DMS53 treated with DMSO at 0.1 percent for 48 hours (cell line): Measurements from ENCODE around the gene SLC2A6.

Experiments used
- DNase-seq: peaks from one replicate; lab custom pipeline; 2025; ENCODE audit not compliant: unreplicated experiment; lab: John Stamatoyannopoulos, UW

Gene SLC2A6

DNA sequence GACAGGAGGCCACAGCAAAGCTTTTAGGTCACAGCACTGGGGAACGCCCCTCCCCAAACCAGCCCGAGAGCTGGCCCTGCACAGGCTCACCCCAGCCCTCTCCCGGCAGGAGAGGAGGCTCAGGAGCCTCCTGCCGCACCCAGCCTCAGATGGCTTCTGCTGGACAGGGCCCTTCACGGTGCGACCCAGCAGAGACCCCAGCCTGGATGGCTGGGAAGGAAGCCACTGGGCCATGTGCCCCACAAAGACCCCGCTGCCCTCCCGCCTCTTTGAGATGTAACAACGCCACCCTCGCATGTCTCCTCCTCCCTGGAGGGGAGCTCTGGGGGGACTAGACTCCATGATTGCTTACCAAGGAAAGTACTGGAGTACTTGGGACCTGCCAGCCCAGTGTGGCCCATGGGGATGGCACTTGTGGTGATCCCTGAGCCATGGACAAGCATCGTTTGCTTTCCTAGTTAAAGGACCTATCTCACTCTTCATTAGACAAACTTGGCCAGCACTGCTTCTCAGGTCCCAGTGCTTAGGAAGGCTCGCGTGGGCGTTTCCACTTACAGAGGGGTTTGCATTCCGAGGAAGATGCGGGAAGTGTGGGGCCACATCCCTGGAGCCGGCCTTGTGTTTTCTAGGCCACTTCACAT lies 36.8 kb upstream of the SLC2A6 start:
- DNase-seq = no peak

DNA sequence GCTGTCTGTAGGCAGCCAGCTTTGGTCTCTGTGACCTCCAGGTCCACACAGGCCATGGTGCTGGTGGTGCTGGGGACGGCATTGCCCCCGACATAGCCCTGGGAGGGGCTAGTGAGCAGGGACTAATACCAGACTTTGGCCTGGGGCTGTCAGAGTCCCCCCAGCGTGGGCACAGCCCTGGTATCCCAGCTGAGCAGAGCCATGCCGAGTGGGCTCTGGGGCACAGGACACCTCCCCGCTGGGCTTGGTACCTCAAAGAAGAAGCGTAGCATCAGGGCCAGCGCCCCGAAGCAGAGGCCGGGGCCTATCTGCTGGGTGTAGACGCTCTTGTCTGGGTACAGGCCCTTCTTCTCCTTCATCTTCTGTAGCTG lies 36.3 kb upstream of the SLC2A6 start:
- DNase-seq = no peak

DNA sequence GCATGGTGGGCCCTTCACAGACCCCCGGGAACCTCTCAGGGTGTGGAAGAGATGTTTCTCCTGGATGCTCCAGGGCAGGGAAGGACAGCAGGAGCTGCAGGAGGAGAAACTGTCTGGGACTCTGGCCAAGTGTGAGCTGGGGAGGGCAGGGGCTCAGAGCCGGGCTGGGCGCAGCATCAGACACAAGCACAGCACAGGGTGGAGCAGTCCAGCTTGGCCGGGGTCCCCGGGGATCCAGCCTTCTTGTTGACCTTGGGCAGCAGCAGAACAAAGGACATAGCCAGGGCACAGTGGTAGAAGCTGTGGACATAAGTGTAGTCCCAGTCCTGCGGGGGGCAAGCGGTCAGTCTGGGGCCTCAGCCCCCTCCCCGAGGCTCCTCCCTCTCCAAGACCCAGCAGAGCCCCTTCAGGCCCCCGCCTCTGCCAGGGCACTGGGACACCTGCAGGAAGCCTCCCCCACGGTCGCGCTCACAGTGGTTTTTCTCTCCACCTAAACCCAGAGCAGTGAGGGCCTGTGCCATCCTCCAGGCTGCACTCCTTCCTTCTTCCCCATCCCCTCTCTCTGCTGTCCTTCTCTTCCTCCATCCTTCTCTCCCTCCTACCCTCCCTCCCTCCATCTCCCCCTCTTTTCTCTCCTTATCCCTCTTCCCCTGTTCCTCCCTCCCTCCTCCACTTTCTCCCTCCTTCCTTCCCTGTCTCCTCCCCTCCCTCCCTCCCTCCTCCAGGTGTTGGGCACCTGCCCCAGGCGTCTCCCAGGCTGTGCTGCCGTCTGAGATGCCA lies 35.8 kb upstream of the SLC2A6 start:
- no peak for DNase-seq

DNA sequence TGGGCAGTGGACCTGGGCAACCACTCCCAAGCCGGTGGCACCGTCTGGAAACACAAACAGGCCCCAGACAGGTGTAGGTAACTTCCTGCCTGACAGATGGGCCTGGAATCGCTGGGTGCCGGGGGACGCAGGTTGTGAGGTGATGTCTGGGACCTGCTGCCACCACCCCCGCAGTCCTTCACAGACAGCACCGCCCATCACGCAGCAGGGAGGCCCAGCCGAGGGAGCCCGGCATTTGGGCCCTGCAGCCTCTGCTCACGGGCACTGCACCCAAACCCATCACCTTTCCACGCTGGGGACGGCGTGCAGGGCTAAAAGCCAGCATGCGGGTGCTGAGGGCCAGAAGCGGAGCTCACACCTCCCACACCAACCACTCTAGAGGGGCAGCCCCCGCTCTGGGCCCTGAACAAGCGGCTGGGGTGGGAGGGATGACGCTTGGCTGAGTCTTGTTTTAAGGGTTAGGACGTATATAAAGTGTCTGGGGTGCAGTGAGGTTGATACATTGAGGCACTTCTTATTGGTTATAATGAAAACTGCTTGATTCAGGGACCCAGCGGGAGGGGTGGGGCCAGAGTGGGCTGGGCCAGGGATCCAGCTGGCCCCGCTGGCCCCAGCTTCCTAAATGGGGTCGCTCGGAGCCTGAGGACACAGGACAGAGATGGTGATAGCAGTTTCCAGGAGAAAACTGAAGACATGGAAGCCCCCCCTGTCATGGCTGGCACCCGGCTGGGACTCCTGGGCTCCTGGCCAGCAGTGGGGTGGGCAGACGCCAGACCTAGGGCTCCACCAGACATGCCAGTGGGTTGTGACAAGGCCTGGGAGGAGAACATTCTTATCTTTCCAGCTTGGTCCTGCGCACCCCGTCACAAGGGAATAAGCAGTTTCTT lies 34.6 kb upstream of the SLC2A6 start:
- DNase-seq = peak; percentile 41

DNA sequence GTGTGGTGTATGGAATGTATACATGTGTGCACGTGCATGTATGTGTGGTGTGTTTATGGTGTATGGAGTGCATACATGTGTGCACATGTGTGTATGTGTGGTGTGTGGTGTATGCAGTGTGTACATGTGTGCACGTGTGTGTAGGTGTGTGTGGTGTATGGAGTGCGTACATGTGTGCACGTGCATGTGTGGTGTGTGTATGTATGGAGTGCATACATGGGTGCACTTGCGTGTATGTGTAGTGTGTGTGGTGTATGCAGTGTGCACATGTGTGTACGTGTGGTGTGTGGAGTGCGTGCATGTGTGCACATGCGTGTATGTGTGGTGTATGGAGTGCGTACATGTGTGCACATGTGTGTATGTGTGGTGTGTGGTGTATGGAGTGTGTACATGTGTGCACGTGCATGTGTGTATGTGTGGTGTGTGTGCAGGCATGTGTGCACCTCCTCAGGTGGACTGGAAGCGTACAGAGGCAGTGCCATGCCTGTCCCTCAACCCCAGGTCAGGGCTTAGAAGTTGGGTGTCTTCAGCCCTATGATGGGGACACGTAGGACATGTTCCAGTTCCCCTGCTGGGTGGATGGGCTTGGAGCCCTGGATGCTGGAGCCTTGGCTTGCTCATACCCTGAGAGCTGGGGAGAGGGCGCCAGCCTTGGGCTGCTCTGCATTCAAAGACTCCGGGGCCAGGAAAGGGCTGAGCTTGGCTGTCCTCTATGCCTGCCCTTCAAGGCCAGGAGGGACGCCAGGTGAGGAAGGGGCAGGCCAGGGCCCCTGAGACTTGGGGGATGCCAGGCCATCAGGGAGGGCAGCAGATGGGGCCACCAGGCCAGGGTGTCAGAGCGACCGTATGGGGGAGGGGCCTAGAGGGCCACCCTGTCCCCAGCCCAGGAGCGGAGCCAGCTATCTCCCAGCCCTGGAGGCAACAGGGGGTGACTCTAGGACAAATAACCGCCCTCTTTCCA lies 33.6 kb upstream of the SLC2A6 start:
- DNase-seq = no peak

DNA sequence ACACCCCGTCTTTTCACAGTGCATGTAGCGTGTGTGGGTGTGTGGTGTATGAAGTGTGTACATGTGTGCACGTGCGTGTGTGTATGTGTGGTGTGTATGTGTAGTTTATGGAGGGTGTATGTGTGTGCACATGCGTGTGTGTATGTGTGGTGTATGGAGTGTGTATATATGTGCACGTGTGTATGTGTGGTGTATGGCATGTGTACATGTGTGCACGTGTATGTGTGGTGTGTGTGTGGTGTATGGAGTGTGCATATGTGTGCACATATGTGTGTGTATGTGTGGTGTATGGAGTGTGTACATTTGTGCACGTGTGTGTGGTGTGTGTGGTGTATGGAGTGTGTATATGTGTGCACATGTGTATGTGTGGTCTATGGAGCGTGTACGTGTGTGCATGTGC lies 32.7 kb upstream of the SLC2A6 start:
- no peak for DNase-seq

DNA sequence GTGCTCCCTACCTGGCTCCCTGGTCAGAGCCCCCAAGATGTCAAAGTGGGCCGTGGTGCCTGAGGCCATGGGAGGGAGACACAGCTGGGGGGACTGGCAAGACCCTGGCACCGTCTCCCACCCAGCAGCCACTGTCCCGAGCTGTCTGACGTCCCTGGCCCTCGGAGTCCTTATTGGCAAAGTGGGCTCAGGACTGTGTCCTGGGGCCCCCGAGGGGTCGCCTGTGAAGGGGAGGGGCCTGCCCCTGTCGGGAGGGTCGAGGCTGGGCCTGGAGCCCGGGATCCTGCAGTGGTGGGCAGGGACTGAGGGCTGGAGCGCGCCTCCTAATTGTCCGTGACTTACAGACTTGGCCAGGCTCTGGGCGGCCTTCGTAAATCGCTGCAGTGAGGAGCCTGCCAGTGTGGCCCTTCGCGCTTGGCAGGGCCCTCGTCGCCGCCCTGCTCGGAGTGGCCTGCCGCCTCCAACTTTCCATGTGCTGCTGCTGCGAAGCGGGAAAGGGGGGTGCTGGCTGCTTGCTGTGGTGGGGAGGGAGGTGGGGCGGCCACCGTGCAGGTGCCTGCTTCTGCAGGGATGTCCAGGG lies 32.1 kb upstream of the SLC2A6 start:
- DNase-seq = no peak

DNA sequence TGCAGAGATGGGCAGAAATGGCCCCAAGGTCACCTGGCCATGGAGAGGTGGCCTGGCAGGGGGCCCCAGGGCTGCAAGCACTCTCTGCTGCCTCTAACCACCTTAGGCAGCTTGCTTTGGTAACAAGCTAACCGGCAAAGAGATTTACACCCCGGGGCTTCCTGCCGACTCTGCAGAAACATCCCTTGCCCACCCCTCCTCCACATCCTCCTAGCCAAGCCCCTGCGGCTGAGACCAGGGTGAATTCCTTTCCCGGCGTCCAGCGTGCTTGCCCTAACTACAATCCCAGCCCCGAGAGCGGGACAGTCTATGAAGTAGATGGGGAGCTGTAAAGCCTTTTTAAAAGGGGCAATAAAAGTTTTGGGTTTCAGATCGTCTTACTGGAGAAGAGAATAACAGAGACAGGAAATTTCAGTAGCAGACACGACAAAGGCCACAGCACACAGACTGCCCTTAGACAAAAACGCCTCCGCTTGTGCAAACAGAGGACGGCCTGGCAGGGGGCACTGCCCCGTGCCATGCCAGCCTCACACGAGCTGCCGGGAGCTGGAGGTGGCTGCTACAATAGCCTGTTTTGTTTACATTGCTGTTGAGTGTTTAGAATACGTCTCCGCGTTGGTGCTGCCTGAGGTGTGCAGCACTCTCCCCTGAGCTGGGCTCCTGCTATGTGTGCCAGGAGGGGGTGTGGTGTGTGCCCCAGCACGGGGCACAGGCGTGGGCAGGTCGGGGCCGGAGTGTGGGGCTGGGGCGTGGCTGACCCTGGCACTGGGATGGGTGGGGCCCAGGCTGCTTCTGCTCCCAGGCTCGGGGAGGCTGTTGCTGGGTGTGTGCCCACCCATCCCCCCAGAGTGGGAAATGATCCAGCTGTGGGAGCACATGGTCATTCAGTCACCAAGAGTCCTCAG lies 30.5 kb upstream of the SLC2A6 start:
- peak; percentile 89 for DNase-seq

DNA sequence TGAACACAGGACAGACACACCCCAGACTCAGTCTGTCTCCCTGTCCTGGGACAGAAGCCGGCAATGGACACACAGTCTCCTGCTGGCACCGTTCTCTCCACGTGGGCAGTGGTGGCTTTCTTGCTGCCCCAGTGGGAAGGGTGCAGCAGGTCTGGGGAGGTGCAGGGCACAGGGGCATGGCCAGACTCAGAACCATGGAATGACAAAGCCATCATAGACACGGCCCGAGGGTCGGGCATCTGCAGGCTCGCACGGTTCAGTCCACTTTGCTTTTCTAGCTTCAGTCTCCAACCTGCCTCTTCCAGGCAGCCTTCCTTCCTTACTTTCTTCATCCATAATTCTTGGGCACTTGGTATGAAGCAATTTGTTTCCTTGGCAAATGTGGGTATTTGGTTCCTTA lies 29.1 kb upstream of the SLC2A6 start:
- no peak for DNase-seq

DNA sequence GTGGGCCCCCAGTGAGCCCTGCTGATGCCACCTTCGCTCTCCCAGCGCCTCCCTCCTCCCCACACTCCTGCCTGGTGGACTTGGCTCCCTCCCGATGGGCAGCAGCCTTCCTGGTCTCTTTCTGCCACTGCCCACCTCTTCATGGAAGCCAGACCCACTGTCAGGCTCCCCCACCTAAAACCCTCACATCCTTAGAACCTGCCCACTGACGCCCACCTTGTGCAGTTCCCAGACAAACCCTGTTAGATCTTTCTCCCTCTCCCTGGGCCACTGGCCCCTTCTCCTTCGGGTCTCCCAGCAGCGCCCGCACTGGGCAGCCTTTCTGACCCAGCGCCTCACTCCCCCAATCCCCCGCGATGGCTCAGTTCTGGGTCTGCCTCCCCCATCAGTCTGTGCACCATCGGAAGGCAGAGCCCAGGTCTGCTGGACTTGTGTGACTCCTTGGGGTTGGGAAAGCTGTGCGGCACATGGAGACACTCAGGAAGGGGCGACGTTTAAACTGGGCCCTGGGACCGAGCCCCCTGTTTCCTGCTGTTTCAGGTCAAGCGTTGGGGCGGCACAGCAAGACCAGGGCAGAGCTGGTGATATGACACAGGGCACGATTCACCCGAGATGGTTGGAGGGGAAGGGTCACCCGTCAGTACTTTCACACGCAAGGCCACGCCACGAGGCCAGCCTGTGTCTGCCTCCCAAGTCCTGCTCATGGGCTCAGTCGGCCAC lies 28.5 kb upstream of the SLC2A6 start:
- no peak for DNase-seq

DNA sequence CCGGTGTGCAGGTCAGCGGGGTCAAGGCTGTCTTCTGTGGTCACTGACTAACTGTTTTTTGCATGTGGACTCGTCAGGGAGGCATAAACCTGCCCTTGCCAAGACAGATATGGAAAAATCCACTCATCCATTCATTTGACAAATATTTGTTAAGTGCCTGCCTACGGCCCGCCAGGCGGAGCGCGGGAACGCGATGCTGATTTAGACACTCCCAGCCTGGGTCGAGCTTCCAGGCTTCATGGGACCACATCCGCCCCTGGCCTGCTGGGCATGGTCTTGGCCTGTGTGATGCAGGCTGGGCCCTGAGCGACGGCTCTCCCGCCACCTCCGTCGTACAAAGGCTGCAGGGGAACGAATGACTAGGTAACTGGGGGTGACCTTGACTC lies 27.7 kb upstream of the SLC2A6 start:
- DNase-seq = peak; percentile 37

DNA sequence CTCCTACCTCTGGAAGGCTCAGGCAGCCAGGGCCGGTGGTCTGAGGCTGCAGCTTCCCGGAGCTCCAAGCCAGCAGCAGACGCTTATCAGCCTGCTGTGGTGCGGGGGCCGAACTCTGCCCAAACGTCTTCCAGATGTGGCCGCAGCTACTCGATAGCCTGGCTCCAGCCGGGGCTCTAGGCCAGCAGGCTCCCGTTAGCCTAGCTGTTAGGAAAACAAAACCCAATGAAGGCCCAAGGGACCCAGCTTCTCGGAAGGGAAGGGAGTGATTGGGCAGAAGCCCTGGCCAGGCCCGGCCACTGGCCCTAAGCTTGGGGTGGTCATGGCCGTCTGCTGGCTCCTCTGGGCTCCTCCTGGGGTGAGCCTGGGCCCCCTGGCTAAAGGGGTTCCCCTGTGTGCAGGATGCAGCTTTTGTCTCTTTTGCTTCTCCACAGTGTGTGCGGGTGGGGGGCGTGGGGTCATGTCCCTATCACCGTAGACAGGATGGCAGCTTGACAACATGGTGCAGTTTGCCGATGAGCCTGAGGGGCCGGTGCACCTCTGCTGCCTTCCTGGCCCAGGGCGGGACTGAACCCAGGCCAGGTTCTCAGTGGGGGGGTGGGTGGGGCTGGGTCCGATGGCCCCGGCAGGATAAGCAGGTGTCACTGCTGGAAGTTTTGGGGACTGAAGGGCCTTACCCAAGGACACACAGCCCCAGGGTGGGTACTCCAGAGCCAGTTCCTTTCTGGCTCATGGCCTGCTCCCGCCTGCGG lies 27.2 kb upstream of the SLC2A6 start:
- DNase-seq = no peak

DNA sequence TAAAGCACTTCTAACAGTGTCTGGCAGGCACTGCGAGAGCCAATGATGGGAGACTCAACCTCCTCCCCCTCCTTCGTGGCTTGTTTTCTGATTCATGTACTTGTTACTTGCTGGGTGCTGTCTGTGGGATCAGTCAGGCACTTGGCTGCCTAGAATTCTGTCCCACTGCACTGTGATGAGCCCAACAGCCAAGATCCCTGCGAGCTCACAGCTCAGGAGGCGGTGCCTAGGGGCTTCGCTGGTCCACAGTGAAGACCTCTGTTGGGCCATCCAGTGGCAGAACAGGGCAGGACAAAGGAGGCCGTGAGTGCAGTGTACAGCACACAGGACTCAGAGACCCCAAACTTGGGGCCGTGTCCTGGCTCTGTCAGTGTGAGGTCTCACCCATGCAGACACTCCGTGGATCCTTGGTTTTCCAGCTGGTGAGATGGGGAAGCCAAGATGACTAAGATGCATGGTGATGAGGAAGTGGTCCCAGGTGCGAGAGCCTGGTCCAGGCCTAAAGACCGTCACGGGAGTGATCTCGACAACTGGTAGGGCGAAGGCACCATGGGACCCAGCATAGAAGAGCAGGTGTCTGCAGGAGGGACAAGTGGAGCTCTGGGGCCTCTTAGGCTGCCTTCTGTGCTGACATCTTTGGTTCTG lies 26.4 kb upstream of the SLC2A6 start:
- no peak for DNase-seq

DNA sequence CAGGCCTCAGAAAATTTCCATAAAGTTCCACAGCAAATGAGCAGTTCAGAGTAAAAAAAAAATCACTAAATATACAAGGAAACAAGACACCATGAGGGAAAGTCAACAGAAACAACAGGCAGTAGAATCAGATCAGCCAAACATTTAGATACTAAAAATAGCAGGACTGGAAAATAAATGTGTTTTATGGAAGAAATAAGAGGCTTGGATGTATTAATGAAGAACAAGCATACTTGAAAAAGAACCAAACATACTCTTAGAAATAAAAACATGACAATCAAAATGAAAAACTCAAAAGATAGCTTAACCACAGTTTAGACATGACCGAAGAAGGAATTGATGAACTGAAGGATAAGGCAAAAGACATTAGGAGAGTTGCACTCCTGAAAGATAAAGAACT lies 23.2 kb upstream of the SLC2A6 start:
- no peak for DNase-seq

DNA sequence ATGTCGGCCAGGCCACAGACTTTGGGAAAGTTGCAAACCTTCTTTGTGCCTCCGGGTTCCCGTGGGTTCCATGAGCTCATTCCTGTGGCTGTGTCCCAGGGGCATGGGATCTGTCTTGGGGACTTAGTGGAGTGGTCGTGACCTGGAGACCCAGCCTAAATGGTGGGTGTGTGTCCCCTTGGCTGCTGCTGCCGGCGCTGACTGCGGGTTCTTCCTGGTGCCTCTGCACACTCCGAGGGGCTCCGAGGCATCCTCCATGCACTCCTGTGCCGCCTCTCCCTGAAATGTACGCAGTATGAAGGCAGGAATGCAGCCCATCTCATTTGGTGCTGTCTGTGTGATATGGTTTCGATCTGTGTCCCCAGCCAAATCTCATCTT lies 21.0 kb upstream of the SLC2A6 start:
- DNase-seq = no peak

DNA sequence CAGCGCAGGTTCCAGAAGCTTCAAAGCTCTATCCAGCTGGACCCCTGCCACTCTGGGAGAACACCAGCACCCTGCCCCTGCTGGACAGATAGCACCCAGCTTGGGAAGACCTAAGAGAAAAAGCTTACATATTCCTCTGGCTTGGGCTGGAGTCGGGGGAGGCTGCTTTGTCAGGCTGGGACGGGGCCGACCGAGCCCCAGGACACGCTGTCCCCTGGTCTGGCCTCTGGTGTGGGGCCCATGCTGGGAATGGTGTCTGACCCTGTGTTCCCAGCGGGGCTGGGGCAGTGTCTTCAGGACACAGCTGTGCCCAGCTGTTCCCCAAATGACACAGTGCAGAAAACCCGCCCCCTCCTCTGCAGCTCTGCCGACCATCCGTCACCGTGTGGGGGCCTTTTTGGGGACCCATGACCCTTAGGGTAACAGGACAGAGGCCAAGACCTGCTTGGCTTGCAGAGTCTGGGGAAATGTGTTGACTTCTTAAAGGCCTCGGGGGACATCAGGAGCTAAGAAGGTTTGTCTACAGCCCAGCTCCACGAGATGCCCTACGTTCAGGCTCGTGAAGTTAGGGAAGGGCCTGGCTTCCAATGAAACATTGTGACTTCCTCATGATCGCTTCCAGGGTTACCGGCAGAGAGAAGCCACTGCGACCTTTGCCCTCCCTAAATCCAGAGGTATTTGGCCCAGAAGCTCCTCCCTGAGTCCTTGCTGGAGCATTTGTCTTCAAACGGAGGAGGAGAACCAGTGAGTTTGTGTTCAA lies 20.4 kb upstream of the SLC2A6 start:
- no peak for DNase-seq
